GM18873 (cell line): Measurements from ENCODE around the gene TRAPPC3.

ENCODE experiments used
- ATAC-seq: cut with Tn5 transposase; IDR thresholded peaks from one replicate; pipeline ENCODE4 v1.9.1; 2021; ENCODE audit warnings: mild to moderate bottlenecking, moderate library complexity, moderate number of reproducible peaks; ENCODE audit not compliant: unreplicated experiment, low FRiP score

TRAPPC3 gene

DNA sequence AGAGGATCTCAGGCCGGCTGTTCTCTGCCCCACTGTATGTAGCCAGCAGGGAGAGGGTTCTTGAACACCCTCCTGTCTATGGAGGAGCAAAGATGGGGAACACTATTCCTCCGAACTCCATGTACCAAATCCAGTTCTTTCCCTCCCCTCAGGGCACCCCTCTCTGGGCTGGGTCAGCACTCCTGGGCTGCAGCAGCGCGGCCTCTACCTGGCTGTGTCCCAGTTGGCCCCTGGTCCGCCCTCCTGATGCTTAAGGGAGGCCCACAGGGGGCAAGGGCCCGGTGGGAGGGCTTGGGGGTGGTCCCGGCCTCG is 61.1 kb downstream of the TRAPPC3 start:
- ATAC-seq = no peak

DNA sequence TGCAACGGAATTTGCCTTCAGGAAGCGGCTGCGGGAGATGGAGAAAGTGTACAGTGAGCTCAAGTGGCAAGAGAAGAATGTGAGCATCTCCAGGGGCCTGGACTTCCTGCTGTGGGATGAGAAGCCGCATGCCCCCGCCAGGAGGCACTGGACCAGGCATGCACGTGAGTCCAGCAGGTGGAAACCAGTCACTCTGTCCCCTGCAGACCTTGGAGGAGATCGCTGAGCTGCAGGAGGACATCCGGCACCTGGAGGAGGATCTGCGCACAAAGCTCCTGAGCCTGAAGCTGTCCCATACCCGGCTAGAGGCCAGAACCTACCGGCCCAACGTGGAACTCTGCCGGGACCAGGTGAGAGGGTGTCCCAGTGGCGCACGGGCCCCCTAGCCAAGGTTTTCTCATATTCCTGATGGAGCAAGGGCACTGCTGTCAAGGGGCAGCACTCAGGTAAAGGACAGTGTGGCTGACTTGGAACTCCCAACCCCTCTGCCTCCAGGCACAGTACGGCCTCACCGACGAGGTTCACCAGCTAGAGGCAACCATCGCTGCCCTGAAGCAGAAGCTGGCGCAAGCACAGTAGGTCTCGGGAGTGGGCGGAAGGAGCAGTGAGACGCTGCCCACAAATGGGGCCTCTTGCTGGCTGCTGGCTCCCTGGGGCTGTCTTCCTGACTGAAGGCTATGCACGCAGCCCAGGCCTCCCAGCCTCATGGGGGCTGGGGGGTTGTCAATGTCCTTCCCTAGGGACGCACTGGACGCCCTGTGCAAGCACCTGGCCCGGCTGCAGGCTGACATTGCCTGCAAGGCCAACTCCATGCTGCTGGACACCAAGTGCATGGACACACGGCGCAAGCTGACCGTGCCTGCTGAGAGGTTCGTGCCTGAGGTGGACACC is 61.8 kb downstream of the TRAPPC3 start:
- no peak for ATAC-seq
